ENCODE results near the gene GAGE10.
"Not testable (repeated sequence)": the region's sequence is repeated elsewhere in the genome, so short reads cannot be mapped to it uniquely, and the experiment has no call there.

DNA sequence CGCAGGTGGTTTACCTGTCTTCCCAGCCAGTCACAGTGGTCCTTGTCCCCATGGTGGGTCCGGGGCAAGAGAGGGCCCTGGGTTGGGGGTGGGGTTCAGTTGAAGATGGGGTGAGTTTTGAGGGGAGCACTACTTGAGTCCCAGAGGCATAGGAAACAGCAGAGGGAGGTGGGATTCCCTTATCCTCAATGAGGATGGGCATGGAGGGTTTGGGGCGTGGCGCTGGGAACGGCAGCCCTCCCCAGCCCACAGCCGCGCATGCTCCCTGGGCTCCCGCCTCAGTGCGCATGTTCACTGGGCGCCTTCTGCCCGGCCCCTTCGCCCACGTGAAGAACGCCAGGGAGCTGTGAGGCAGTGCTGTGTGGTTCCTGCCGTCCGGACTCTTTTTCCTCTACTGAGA lies 27.8 kb downstream of the GAGE10 start, which contains the start of gene GAGE13:
- TF ChIP-seq, protein P1, sequence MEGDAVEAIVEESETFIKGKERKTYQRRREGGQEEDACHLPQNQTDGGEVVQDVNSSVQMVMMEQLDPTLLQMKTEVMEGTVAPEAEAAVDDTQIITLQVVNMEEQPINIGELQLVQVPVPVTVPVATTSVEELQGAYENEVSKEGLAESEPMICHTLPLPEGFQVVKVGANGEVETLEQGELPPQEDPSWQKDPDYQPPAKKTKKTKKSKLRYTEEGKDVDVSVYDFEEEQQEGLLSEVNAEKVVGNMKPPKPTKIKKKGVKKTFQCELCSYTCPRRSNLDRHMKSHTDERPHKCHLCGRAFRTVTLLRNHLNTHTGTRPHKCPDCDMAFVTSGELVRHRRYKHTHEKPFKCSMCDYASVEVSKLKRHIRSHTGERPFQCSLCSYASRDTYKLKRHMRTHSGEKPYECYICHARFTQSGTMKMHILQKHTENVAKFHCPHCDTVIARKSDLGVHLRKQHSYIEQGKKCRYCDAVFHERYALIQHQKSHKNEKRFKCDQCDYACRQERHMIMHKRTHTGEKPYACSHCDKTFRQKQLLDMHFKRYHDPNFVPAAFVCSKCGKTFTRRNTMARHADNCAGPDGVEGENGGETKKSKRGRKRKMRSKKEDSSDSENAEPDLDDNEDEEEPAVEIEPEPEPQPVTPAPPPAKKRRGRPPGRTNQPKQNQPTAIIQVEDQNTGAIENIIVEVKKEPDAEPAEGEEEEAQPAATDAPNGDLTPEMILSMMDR (IDR thresholded peaks at IDR 0.05 in 2 of 3, conservative IDR thresholded peaks at IDR 0.05 in 1 of 3; ENCODE audit: insufficient read depth in 2 of 3, low read depth in 1 of 3, low read length in 3 of 3), result not testable (repeated sequence)
- TF ChIP-seq, protein P2, sequence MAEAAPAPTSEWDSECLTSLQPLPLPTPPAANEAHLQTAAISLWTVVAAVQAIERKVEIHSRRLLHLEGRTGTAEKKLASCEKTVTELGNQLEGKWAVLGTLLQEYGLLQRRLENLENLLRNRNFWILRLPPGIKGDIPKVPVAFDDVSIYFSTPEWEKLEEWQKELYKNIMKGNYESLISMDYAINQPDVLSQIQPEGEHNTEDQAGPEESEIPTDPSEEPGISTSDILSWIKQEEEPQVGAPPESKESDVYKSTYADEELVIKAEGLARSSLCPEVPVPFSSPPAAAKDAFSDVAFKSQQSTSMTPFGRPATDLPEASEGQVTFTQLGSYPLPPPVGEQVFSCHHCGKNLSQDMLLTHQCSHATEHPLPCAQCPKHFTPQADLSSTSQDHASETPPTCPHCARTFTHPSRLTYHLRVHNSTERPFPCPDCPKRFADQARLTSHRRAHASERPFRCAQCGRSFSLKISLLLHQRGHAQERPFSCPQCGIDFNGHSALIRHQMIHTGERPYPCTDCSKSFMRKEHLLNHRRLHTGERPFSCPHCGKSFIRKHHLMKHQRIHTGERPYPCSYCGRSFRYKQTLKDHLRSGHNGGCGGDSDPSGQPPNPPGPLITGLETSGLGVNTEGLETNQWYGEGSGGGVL (CRISPR knock-in tag; IDR thresholded peaks at IDR 0.05), result not testable (repeated sequence)
- not testable (repeated sequence) for TF ChIP-seq CREM (IDR thresholded peaks at IDR 0.05; ENCODE audit: low read depth); SRF (CRISPR knock-in tag; IDR thresholded peaks at IDR 0.05); RNF2 (IDR thresholded peaks at IDR 0.05); EZH2 (IDR thresholded peaks at IDR 0.05; ENCODE audit: borderline replicate concordance, low read depth, low read length); SIN3A (IDR thresholded peaks at IDR 0.05; ENCODE audit: borderline replicate concordance in 2 of 2, control insufficient read depth in 1 of 2, low read depth in 2 of 2, low read length in 2 of 2); REST (IDR thresholded peaks at IDR 0.05; ENCODE audit: borderline replicate concordance); REST (CRISPR knock-in tag; IDR thresholded peaks at IDR 0.05; ENCODE audit: low read depth); ZFPM2 (CRISPR knock-in tag; IDR thresholded peaks at IDR 0.05); FOXM1 (IDR thresholded peaks at IDR 0.05; ENCODE audit: low read depth); FOXM1 (CRISPR knock-in tag; IDR thresholded peaks at IDR 0.05; ENCODE audit: low read depth); CBX5 (IDR thresholded peaks at IDR 0.05; ENCODE audit: borderline replicate concordance, low read depth)
- TF ChIP-seq, protein P3, sequence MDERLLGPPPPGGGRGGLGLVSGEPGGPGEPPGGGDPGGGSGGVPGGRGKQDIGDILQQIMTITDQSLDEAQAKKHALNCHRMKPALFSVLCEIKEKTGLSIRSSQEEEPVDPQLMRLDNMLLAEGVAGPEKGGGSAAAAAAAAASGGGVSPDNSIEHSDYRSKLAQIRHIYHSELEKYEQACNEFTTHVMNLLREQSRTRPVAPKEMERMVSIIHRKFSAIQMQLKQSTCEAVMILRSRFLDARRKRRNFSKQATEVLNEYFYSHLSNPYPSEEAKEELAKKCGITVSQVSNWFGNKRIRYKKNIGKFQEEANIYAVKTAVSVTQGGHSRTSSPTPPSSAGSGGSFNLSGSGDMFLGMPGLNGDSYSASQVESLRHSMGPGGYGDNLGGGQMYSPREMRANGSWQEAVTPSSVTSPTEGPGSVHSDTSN (CRISPR knock-in tag; IDR thresholded peaks at IDR 0.05; ENCODE audit: low read depth), result not testable (repeated sequence)
- TF ChIP-seq, protein P3 (tag; conservative IDR thresholded peaks at IDR 0.05; ENCODE audit: low read depth), result not testable (repeated sequence)
- TF ChIP-seq, protein P4, sequence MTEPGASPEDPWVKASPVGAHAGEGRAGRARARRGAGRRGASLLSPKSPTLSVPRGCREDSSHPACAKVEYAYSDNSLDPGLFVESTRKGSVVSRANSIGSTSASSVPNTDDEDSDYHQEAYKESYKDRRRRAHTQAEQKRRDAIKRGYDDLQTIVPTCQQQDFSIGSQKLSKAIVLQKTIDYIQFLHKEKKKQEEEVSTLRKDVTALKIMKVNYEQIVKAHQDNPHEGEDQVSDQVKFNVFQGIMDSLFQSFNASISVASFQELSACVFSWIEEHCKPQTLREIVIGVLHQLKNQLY (CRISPR knock-in tag; conservative IDR thresholded peaks at IDR 0.05), result not testable (repeated sequence)
